CD4-positive, alpha-beta T cell (primary cell): ENCODE results near the gene EEF1AKMT3. TPM values are rescaled to one million over a fixed set of nuclear protein-coding genes. Genes with fewer than 3 reads are reported as not detected.
A peak's percentile ranks its signal among the peaks of the same experiment; 100 is the strongest.

ENCODE experiments used
- ATAC-seq: fragments of 200-7000 bp; cut with Tn5 transposase; one replicate; pipeline ENCODE4 v1.10.0; 2022; ENCODE audit warnings: mild to moderate bottlenecking; ENCODE audit not compliant: poor library complexity
- CTCF ChIA-PET: fragments of 350-600 bp; sonication (Branson Sonifier 250); formaldehyde crosslinking; loops from one replicate; lab custom pipeline; 2021; ENCODE audit warnings: antibody characterized with exemption, inconsistent platforms; lab: Charles Lee
- POLR2A ChIA-PET: fragments of 350-600 bp; sonication (Branson Sonifier 250); formaldehyde crosslinking; loops from one replicate; lab custom pipeline; 2021; ENCODE audit warnings: antibody characterized with exemption, inconsistent platforms; lab: Charles Lee
- DNase-seq, 14 experiments: peaks; one replicate each; pipeline ENCODE4 v3.0.0-alpha.2; 2013 to 2020; ENCODE audit warnings: mixed read lengths in 2 of 14
- H3K27ac ChIP-seq, 2 donors: one replicate each; pipeline versions ENCODE4 v1.5.1 to v1.7.0; 2013; ENCODE audit warnings: low read length in 2 of 2, low read depth in 1 of 2, mild to moderate bottlenecking in 1 of 2
- H3K27me3 ChIP-seq, 2 experiments: 1 replicate in 1 of 2; 2 replicates in 1 of 2; pipeline versions ENCODE4 v1.6.1 to v1.7.0; 2013; ENCODE audit warnings: low read length in 2 of 2, control low read depth in 1 of 2, mild to moderate bottlenecking in 1 of 2, moderate library complexity in 1 of 2; ENCODE audit not compliant: insufficient read depth in 2 of 2, control insufficient read depth in 1 of 2
- H3K36me3 ChIP-seq: one replicate; pipeline ENCODE4 v1.6.1; 2013; ENCODE audit warnings: low read length, control low read depth; ENCODE audit not compliant: insufficient read depth
- H3K4me1 ChIP-seq: one replicate; pipeline ENCODE4 v1.6.1; 2013; ENCODE audit warnings: low read length, control low read depth; ENCODE audit not compliant: insufficient read depth
- H3K4me3 ChIP-seq: one replicate; pipeline ENCODE4 v1.5.1; 2013; ENCODE audit warnings: mild to moderate bottlenecking, low read length, moderate library complexity
- H3K9me3 ChIP-seq, 2 experiments: 1 replicate in 1 of 2; 2 replicates in 1 of 2; pipeline versions ENCODE4 v1.6.1 to v1.7.0; 2013; ENCODE audit warnings: low read length in 2 of 2, mild to moderate bottlenecking in 2 of 2, control low read depth in 1 of 2, moderate library complexity in 1 of 2; ENCODE audit not compliant: control insufficient read depth in 1 of 2, insufficient read depth in 1 of 2
- H3K27ac Mint-ChIP-seq: one replicate; pipeline ENCODE4 v1.8.0; 2020; ENCODE audit warnings: mixed read lengths
- H3K27me3 Mint-ChIP-seq: one replicate; pipeline ENCODE4 v1.8.0; 2021; ENCODE audit warnings: mixed read lengths
- H3K36me3 Mint-ChIP-seq: one replicate; pipeline ENCODE4 v1.8.0; 2021; ENCODE audit warnings: low read depth, mixed read lengths
- H3K4me1 Mint-ChIP-seq: one replicate; pipeline ENCODE4 v1.8.0; 2021; ENCODE audit warnings: low read depth, mixed read lengths
- H3K4me3 Mint-ChIP-seq: one replicate; pipeline ENCODE4 v1.8.0; 2020; ENCODE audit warnings: mild to moderate bottlenecking, mixed read lengths
- H3K9me3 Mint-ChIP-seq: one replicate; pipeline ENCODE4 v1.8.0; 2020; ENCODE audit warnings: mixed read lengths
- intact Hi-C, 2 experiments: fragments of 100-400 bp; cut with DNase I in 1 of 2; cut with micrococcal nuclease in 1 of 2; formaldehyde crosslinking; loops; one replicate each; pipeline versions ENCODE4 v1.15.1 to v1.9.0; 2023 to 2025; cut with DNase I, micrococcal nuclease
- total RNA-seq, 174 experiments: library from RNA in 2 of 174; stranded (reverse) in 2 of 174; gene quantifications; one replicate each; pipeline ENCODE4 v1.2.3 and lab custom pipeline; 2021 to 2026
- TF ChIP-seq, protein P1 (sequence below): fragments of 200-600 bp; IDR thresholded peaks from one replicate; pipeline ENCODE4 v1.8.0; 2022; ENCODE audit warnings: antibody characterized with exemption, mild to moderate bottlenecking

Gene EEF1AKMT3
- total RNA-seq, 2 experiments from 2014 or later, result 1.1 to 1.4 TPM

DNA sequence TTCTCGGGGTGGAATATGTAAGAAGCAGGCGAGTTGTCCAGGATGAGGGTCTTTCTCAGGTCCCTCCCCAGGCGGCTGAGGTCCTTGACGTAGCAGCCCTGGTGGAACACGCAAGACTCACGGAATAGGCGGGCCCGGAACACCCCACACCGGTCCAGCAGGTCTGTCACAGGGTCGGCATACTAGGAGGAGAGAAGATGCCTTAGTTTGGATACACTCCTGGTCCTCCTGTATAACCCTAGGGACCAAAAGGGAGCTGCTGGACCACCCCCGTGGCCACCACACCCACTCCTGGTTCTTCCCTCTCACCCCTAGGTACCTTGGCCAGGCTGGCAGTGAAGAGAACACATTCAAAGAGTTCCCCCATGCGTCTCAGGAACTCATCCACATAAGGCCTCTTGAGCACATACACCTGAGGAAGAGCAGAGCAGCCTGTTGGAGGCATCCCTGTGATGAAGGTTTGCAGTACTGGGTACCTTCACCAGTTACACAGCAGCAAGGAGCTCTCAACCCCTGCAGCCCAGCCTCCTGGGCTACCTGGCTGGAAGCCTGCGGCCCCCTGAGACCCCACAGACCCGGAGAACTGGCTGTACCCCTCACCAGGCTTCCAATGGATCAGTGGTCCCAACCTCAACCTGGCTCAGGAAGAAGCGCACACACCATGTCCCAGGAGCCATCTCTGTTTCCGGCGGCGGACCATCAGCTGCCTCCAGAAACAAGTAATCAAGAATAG, 51.7 kb downstream of the EEF1AKMT3 start:
- Histone ChIP-seq H3K4me1 (peaks cover 14% of the 10 kb centered on the region), H3K27me3 (no peaks in the 10 kb centered on the region), H3K4me3 (no peak overlapping the region), H3K36me3 (peaks cover 80% of the 10 kb centered on the region), H3K27ac (no peak overlapping the region), H3K9me3 (no peaks in the 10 kb centered on the region)
- peaks cover 89% of the 10 kb centered on the region for H3K36me3 Mint-ChIP-seq
- intact Hi-C loops, result no loop called here
- H3K9me3 Mint-ChIP-seq, result no peaks in the 10 kb centered on the region
- POLR2A ChIA-PET, result interaction anchor here (1.6 kb wide), 1 partner anchor 22 kb away, joined by 4 read pairs; the partner anchor contains the start of gene CTDSP2
- CTCF ChIA-PET, result no interaction called here
- H3K4me3 Mint-ChIP-seq, result no peak overlapping the region
- TF ChIP-seq, protein P1, sequence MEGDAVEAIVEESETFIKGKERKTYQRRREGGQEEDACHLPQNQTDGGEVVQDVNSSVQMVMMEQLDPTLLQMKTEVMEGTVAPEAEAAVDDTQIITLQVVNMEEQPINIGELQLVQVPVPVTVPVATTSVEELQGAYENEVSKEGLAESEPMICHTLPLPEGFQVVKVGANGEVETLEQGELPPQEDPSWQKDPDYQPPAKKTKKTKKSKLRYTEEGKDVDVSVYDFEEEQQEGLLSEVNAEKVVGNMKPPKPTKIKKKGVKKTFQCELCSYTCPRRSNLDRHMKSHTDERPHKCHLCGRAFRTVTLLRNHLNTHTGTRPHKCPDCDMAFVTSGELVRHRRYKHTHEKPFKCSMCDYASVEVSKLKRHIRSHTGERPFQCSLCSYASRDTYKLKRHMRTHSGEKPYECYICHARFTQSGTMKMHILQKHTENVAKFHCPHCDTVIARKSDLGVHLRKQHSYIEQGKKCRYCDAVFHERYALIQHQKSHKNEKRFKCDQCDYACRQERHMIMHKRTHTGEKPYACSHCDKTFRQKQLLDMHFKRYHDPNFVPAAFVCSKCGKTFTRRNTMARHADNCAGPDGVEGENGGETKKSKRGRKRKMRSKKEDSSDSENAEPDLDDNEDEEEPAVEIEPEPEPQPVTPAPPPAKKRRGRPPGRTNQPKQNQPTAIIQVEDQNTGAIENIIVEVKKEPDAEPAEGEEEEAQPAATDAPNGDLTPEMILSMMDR, result no peak
- no peaks in the 10 kb centered on the region for H3K27me3 Mint-ChIP-seq
- peaks cover 8% of the 10 kb centered on the region for H3K4me1 Mint-ChIP-seq
- no peak for ATAC-seq
- DNase-seq, result no peak
- peak overlapping the region; percentile 67 for H3K27ac Mint-ChIP-seq

DNA sequence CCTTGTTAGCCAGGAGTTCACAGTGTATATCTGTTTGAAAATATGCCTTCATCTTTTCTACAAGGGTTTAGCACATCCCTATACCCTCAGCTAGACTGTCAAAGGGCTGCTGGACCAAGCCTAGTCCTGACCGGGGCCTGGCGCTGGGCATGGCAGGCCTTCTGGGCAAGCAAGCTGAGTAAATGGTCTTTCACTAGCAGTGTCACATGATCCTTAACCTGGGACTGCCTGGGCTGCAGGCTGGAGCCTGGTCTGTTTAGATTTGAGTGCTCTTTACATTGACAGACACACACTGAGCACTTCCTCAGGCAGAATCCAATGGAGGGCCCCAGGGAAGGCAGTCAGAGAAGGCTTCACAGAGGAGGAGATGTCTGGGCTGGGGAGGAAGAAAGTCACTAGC, 53.0 kb downstream of the EEF1AKMT3 start:
- Mint-ChIP-seq H3K36me3 (peaks cover 98% of the 10 kb centered on the region), H3K27me3 (no peaks in the 10 kb centered on the region), H3K4me1 (peaks cover 19% of the 10 kb centered on the region), H3K4me3 (no peak overlapping the region), H3K9me3 (no peaks in the 10 kb centered on the region), H3K27ac (peak overlapping the region; percentile 67)
- no peaks in the 10 kb centered on the region for H3K27me3 ChIP-seq
- ATAC-seq (no peak), DNase-seq (no peak)
- peaks cover 88% of the 10 kb centered on the region for H3K36me3 ChIP-seq
- intact Hi-C loops, result no loop called here
- ChIA-PET POLR2A (no interaction called here), CTCF (interaction anchor here (1.4 kb wide), 1 partner anchor 80 kb away, joined by 3 read pairs; no protein-coding TSS in a partner anchor)
- TF ChIP-seq, protein P1, result no peak
- peaks cover 27% of the 10 kb centered on the region for H3K4me1 ChIP-seq
- no peak overlapping the region for H3K4me3 ChIP-seq
- no peaks in the 10 kb centered on the region for H3K9me3 ChIP-seq
- H3K27ac ChIP-seq, result peak overlapping the region in 1 of 2 donors; percentile 6

DNA sequence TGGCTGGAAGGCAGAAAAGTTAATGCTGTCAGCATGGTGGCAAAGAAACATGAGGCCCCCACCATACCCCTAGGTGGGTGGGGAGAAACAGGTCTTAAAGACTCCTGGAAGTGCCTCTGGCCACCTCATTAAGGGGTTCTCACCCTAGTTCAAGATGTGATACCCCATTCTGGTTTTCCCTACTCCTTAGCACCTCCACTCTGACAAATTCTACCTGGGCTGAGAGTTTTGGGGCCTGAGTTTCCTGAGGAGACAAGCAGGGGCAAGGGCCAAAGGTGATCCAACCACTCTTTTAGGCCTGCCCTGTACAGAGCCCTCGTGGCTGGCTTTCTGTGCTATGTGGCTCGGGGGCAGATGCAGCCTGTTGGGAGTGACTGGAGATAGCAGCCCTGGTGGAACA, 54.0 kb downstream of the EEF1AKMT3 start:
- H3K27ac ChIP-seq, result no peak overlapping the region
- Mint-ChIP-seq H3K4me1 (peaks cover 23% of the 10 kb centered on the region), H3K9me3 (no peaks in the 10 kb centered on the region), H3K4me3 (no peak overlapping the region), H3K27me3 (no peaks in the 10 kb centered on the region), H3K27ac (peak overlapping the region; percentile 53), H3K36me3 (peaks cover 91% of the 10 kb centered on the region)
- DNase-seq, result no peak
- ATAC-seq, result no peak
- H3K4me3 ChIP-seq, result no peak overlapping the region
- H3K27me3 ChIP-seq, result no peaks in the 10 kb centered on the region
- H3K36me3 ChIP-seq, result peaks cover 83% of the 10 kb centered on the region
- no peaks in the 10 kb centered on the region for H3K9me3 ChIP-seq
- TF ChIP-seq, protein P1, result no peak
- peaks cover 36% of the 10 kb centered on the region for H3K4me1 ChIP-seq
- CTCF ChIA-PET, result no interaction called here
- POLR2A ChIA-PET, result no interaction called here
- intact Hi-C loops, result no loop called here
